AG10803 (cell line): ENCODE results near the gene HAUS8.

ENCODE experiments used
- DNase-seq: peaks from one replicate; pipeline ENCODE4 v3.0.0; 2010; ENCODE audit warnings: low read depth
- H3K4me3 ChIP-seq: 2 replicates; pipeline ENCODE4 v1.5.1; 2011; ENCODE audit warnings: mild to moderate bottlenecking, low read length, control low read depth
- TF ChIP-seq, protein P1 (sequence below): conservative IDR thresholded peaks from 2 replicates; pipeline ENCODE4 v1.5.1; 2011; ENCODE audit warnings: mild to moderate bottlenecking, low read length, control low read depth, inconsistent platforms

Gene HAUS8

DNA sequence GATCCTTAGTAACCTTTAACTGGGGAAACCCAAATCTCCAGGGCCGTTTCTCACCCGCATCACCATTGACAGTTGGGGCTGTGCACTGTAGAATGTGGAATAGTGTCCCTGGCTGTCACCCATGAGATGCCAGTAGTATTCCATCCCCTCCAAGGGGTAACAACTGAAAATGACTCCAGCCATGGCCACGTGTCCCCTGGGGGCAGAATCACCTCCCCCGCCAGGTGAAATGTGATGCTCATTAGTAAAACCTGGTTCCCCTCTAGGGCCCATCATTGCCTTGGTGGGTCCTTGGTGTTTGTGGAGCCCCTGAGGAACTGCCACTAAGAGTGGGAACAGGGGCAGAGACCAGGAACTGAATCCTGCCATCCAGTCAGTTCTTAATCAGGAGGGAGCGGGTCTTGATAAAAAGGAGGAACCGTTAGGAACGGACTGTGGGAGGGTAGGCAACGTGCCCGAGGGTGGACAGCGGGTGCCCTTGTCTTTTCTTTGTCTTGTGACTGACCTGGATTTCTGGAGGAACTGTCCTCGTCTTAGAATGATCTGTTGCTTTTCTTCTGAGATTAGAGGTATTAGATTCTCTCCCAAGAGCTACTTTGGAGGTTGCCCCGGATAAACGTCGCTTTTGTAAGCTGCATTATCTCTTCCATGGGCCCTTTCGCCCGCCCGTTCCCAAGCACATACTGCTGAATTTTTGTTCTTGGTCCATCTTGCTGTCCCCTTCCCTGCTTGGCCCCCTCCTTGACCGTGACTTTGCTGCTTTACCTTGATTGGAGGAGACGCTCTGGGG, 3.9 kb upstream of the HAUS8 start:
- DNase-seq, result no peak
- H3K4me3 ChIP-seq, result peak overlapping the region; percentile 68
- TF ChIP-seq, protein P1, sequence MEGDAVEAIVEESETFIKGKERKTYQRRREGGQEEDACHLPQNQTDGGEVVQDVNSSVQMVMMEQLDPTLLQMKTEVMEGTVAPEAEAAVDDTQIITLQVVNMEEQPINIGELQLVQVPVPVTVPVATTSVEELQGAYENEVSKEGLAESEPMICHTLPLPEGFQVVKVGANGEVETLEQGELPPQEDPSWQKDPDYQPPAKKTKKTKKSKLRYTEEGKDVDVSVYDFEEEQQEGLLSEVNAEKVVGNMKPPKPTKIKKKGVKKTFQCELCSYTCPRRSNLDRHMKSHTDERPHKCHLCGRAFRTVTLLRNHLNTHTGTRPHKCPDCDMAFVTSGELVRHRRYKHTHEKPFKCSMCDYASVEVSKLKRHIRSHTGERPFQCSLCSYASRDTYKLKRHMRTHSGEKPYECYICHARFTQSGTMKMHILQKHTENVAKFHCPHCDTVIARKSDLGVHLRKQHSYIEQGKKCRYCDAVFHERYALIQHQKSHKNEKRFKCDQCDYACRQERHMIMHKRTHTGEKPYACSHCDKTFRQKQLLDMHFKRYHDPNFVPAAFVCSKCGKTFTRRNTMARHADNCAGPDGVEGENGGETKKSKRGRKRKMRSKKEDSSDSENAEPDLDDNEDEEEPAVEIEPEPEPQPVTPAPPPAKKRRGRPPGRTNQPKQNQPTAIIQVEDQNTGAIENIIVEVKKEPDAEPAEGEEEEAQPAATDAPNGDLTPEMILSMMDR, result no peak

DNA sequence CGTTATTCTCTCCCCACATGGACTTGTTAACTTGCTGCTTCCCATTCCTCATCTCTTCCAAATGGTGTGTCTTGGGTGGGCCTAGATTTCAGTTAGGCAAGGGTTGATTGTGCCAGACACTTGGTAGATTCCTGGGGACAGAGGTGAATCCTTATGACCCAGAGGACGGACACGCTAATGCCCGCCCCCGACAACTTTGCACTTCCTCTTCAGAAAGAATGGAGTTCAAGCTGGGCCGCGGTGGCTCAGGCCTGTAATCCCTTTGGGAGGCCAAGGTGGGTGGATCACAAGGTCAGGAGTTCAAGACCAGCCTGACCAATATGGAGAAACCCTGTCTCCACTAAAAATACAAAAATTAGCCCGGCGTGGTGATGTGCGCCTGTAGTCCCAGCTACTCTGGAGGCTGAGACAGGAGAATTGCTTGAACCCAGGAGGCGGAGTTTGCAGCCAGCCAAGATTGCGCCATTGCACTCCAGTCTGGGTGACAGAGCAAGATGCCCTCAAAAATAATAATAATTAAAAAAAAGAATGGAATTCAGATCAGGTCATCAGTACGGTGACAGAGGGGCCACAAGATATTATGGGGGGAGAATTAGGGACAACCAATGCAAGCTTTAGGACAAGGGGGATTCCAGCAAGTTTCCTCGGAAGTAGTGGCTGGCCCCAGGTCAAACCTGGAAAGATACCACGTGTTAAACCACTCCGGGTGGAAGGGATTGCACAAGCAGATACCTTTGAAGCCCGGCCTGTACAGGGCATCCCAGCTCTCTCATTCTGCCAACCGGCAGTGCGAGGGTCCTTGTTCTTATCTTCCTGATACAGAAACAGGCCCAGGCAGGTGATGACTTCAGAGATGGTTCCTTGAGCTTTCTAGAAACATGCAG, 3.0 kb upstream of the HAUS8 start:
- no peak for DNase-seq
- H3K4me3 ChIP-seq, result no peak overlapping the region
- TF ChIP-seq, protein P1, result no peak

DNA sequence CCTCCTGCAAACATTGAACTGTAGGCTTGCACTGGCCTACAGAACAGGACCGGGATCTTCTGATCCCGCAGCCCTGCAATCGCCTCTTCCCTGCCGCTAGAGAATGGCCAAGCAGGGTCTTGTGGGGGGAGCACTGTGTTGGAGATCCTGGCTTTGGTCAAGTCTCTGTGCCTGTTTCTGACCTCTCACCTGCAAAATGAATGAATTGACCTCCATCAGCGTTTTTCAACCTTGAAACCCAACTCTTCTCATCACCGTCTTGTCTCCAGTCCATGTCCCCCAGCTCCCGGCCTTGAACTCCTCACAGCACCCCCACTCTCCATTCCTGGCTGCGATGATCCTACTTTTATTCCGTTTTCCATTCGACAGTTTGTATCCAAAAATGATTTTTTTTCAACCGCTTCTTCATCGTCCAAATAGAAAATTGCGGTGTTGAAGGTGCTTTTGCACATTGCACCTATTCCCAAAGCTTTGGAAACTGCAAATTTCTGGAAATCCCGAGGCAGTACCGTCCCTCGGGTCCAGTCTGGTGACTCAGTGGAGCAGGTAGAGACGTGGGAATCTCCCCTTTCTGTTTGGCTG, 2.3 kb upstream of the HAUS8 start:
- peak overlapping the region; percentile 88 for H3K4me3 ChIP-seq
- no peak for DNase-seq
- TF ChIP-seq, protein P1, result no peak

DNA sequence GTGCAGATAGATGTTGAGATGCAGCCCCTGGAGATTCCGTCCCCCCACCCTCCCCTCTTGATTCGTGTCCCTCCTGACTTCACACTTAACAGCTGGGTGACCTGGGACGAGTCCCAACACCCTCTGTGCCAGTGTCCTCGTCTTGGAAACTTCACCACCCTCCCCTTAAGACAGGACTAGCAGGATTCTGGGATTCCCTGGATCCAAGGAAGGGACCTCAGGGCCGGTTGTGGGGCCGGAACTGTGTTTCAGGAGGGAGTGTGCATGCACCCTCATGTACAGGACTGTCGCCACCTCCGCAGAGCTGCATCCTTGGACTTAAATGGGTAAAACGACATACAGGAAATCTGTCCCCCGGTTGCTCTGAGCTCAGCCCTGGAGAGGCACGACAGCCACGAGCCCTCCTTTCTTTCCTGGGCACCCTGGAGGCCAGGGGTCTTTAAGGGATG, 1.3 kb upstream of the HAUS8 start:
- peak overlapping the region; percentile 88 for H3K4me3 ChIP-seq
- TF ChIP-seq, protein P1, result no peak
- DNase-seq, result peak; percentile 22

- H3K4me3 ChIP-seq, result peak overlapping the region; percentile 88
- TF ChIP-seq, protein P1, result no peak
- no peak for DNase-seq
Measured at GRCh38 chr19:17075864-17076542, 751 bp upstream of the HAUS8 start.

GRCh38 chr19:17074634-17075034, 618 bp downstream of the HAUS8 start:
- H3K4me3 ChIP-seq, result peak overlapping the region; percentile 93
- TF ChIP-seq, protein P1, result no peak
- DNase-seq, result no peak
